Activated CD8-positive, alpha-beta memory T cell treated with anti-CD3 and anti-CD28 coated beads, Interleukin-2, amount 50 U/mL, for 24 hours (primary cell): ENCODE results near the gene WNT11.
"Not testable (repeated sequence)": the region's sequence is repeated elsewhere in the genome, so short reads cannot be mapped to it uniquely, and the experiment has no call there.

ENCODE experiments used
- DNase-seq: peaks from one replicate; pipeline ENCODE4 v3.0.0-alpha.2; 2020; ENCODE audit errors: extremely low read depth

Gene WNT11

GRCh38 chr11:76203131-76203925 is 3.0 kb downstream of the WNT11 start:
- DNase-seq: no peak

GRCh38 chr11:76201672-76202412 is 4.5 kb downstream of the WNT11 start:
- no peak for DNase-seq

- DNase-seq: no peak
Measured at GRCh38 chr11:76201056-76201455, 5.2 kb downstream of the WNT11 start.

- DNase-seq: no peak
Measured at GRCh38 chr11:76200006-76200940, 6.0 kb downstream of the WNT11 start.

- not testable (repeated sequence) for DNase-seq
Measured at GRCh38 chr11:76198691-76199090, 7.6 kb downstream of the WNT11 start.

GRCh38 chr11:76197941-76198640 is 8.2 kb downstream of the WNT11 start:
- DNase-seq: no peak

GRCh38 chr11:76197332-76197731 is 9.0 kb downstream of the WNT11 start:
- DNase-seq: no peak

- DNase-seq: no peak
Measured at GRCh38 chr11:76196849-76197248, 9.5 kb downstream of the WNT11 start.

- no peak for DNase-seq
Measured at GRCh38 chr11:76194872-76195668, 11.2 kb downstream of the WNT11 start.

- DNase-seq: no peak
Measured at GRCh38 chr11:76193219-76193618, 13.1 kb downstream of the WNT11 start.

- DNase-seq: no peak
Measured at GRCh38 chr11:76190376-76190775, 15.9 kb downstream of the WNT11 start.

GRCh38 chr11:76189682-76190081 is 16.6 kb downstream of the WNT11 start:
- no peak for DNase-seq

- DNase-seq: no peak
Measured at GRCh38 chr11:76188873-76189272, 17.4 kb downstream of the WNT11 start.

GRCh38 chr11:76186776-76187279 is 19.5 kb downstream of the WNT11 start:
- DNase-seq: no peak

GRCh38 chr11:76185931-76186401 is 20.3 kb downstream of the WNT11 start:
- DNase-seq: no peak

- no peak for DNase-seq
Measured at GRCh38 chr11:76185511-76185910, 20.8 kb downstream of the WNT11 start.

GRCh38 chr11:76184551-76184993 is 21.7 kb downstream of the WNT11 start:
- DNase-seq: no peak

- no peak for DNase-seq
Measured at GRCh38 chr11:76181371-76181770, 24.9 kb downstream of the WNT11 start.

- no peak for DNase-seq
Measured at GRCh38 chr11:76179147-76179546, 27.2 kb downstream of the WNT11 start.

GRCh38 chr11:76177250-76177686 is 29.0 kb downstream of the WNT11 start:
- no peak for DNase-seq
